SK-N-SH treated with all-trans-retinoic acid at 6 μM for 48 hours (cell line): ENCODE measurements around the gene CFAP20.

Source experiments
- ATAC-seq: fragments of 200-7000 bp; cut with Tn5 transposase; 3 replicates; pipeline ENCODE4 v1.9.1; 2020; ENCODE audit warnings: mild to moderate bottlenecking, moderate library complexity
- ARNTL ChIP-seq: fragments of 450-650 bp; formaldehyde crosslinking; IDR thresholded peaks from 2 replicates; pipeline ENCODE4 v1.5.0; 2020; ENCODE audit warnings: low read depth, mild to moderate bottlenecking, moderate library complexity, borderline replicate concordance
- BACH2 ChIP-seq: fragments of 250-450 bp; sonication (Bioruptor Pico); IDR thresholded peaks from 2 replicates; pipeline ENCODE4 v1.9.0; 2021; ENCODE audit warnings: mild to moderate bottlenecking, borderline replicate concordance
- CREB5 ChIP-seq: fragments of 250-450 bp; sonication (Bioruptor Pico); IDR thresholded peaks from 2 replicates; pipeline ENCODE4 v1.5.1; 2020; ENCODE audit warnings: low read depth, mild to moderate bottlenecking, moderate library complexity
- CSRNP3 ChIP-seq: fragments of 250-450 bp; sonication (Bioruptor Pico); IDR thresholded peaks from 2 replicates; pipeline ENCODE4 v1.5.1; 2021; ENCODE audit warnings: mild to moderate bottlenecking, moderate library complexity
- OSR1 ChIP-seq: fragments of 250-450 bp; sonication (Bioruptor Pico); IDR thresholded peaks from 2 replicates; pipeline ENCODE4 v1.8.0; 2022; ENCODE audit warnings: moderate library complexity, mild to moderate bottlenecking, inconsistent platforms
- PATZ1 ChIP-seq: fragments of 250-450 bp; sonication (Bioruptor Pico); IDR thresholded peaks from 2 replicates; pipeline ENCODE4 v1.8.0; 2020; ENCODE audit warnings: mild to moderate bottlenecking, moderate library complexity, borderline replicate concordance
- POU6F1 ChIP-seq: fragments of 250-450 bp; sonication (Bioruptor Pico); IDR thresholded peaks from 2 replicates; pipeline ENCODE4 v1.8.0; 2021; ENCODE audit warnings: low read depth, mild to moderate bottlenecking, moderate library complexity, borderline replicate concordance
- PPARA ChIP-seq: fragments of 250-450 bp; sonication (Bioruptor Pico); IDR thresholded peaks from 2 replicates; pipeline ENCODE4 v1.5.0; 2020; ENCODE audit warnings: mild to moderate bottlenecking, borderline replicate concordance
- RARB ChIP-seq: fragments of 250-450 bp; sonication (Bioruptor Pico); IDR thresholded peaks from 2 replicates; pipeline ENCODE4 v1.8.0; 2021; ENCODE audit warnings: mild to moderate bottlenecking, moderate library complexity
- SNAI2 ChIP-seq: fragments of 250-450 bp; sonication (Bioruptor Pico); IDR thresholded peaks from 2 replicates; pipeline ENCODE4 v1.5.0; 2020; ENCODE audit warnings: mild to moderate bottlenecking, moderate library complexity
- TCF4 ChIP-seq: fragments of 250-450 bp; sonication (Bioruptor Pico); IDR thresholded peaks from 2 replicates; pipeline ENCODE4 v1.8.0; 2021; ENCODE audit warnings: mild to moderate bottlenecking, moderate library complexity, borderline replicate concordance
- TOX ChIP-seq: fragments of 250-450 bp; sonication (Bioruptor Pico); IDR thresholded peaks from 2 replicates; pipeline ENCODE4 v1.8.0; 2021; ENCODE audit warnings: mild to moderate bottlenecking, moderate library complexity, borderline replicate concordance
- TSHZ2 ChIP-seq: fragments of 250-450 bp; sonication (Bioruptor Pico); IDR thresholded peaks from 2 replicates; pipeline ENCODE4 v1.5.0; 2020; ENCODE audit warnings: mild to moderate bottlenecking, moderate library complexity
- ZFP3 ChIP-seq: fragments of 250-450 bp; sonication (Bioruptor Pico); IDR thresholded peaks from 2 replicates; pipeline ENCODE4 v1.5.0; 2020; ENCODE audit warnings: mild to moderate bottlenecking, moderate library complexity
- ZFP30 ChIP-seq: fragments of 450-650 bp; formaldehyde crosslinking; IDR thresholded peaks from 2 replicates; pipeline ENCODE4 v1.5.0; 2022; ENCODE audit warnings: mild to moderate bottlenecking, moderate library complexity
- ZNF565 ChIP-seq: fragments of 450-650 bp; formaldehyde crosslinking; conservative IDR thresholded peaks from 2 replicates; pipeline ENCODE4 v1.5.0; 2020; ENCODE audit warnings: low read depth, mild to moderate bottlenecking, moderate library complexity
- ZNF70 ChIP-seq: fragments of 450-650 bp; formaldehyde crosslinking; IDR thresholded peaks from 2 replicates; pipeline ENCODE4 v1.5.0; 2020; ENCODE audit warnings: mild to moderate bottlenecking, moderate library complexity

The CFAP20 gene

GRCh38 chr16:58128181-58128631, 975 bp downstream of the CFAP20 start (continued):
- TF ChIP-seq ARNTL (no peak), RARB (CRISPR knock-in tag) (no peak), OSR1 (no peak), CREB5 (CRISPR knock-in tag) (no peak), ZNF565 (CRISPR knock-in tag) (no peak), ZFP30 (CRISPR knock-in tag) (no peak), TCF4 (CRISPR knock-in tag) (no peak)
- TF ChIP-seq, all 23 proteins: peak for 0

- no peak for TF ChIP-seq TSHZ2 (CRISPR knock-in tag)
- no peak for TF ChIP-seq CSRNP3 (CRISPR knock-in tag)
- no peak for TF ChIP-seq PATZ1 (CRISPR knock-in tag)
- no peak for TF ChIP-seq ZNF565 (CRISPR knock-in tag)
- no peak for TF ChIP-seq SNAI2 (CRISPR knock-in tag)
- no peak for TF ChIP-seq POU6F1 (CRISPR knock-in tag)
- TF ChIP-seq CREB5 (CRISPR knock-in tag) = no peak
- TF ChIP-seq ZFP3 = no peak
- TF ChIP-seq OSR1 = no peak
- TF ChIP-seq ARNTL = no peak
- no peak for TF ChIP-seq PPARA (CRISPR knock-in tag)
- TF ChIP-seq ZFP30 (CRISPR knock-in tag) = no peak
- no peak for TF ChIP-seq RARB (CRISPR knock-in tag)
- no peak for TF ChIP-seq BACH2 (CRISPR knock-in tag)
- no peak for TF ChIP-seq ZNF70 (CRISPR knock-in tag)
- TF ChIP-seq TCF4 (CRISPR knock-in tag) = no peak
- TF ChIP-seq TOX (CRISPR knock-in tag) = no peak
- no peak for ATAC-seq
These were observed 1.5 kb downstream of the CFAP20 start for GRCh38 chr16:58127634-58128033.

- ATAC-seq = no peak
- no peak for TF ChIP-seq PATZ1 (CRISPR knock-in tag)
- TF ChIP-seq ZFP30 (CRISPR knock-in tag) = no peak
- TF ChIP-seq ZNF565 (CRISPR knock-in tag) = no peak
- TF ChIP-seq RARB (CRISPR knock-in tag) = no peak
- no peak for TF ChIP-seq PPARA (CRISPR knock-in tag)
- no peak for TF ChIP-seq CSRNP3 (CRISPR knock-in tag)
- TF ChIP-seq CREB5 (CRISPR knock-in tag) = no peak
- no peak for TF ChIP-seq BACH2 (CRISPR knock-in tag)
These were observed 2.1 kb downstream of the CFAP20 start for GRCh38 chr16:58127033-58127556.
